PC-3 (cell line): ENCODE data around the gene RYK.

ENCODE experiments used
- EZH2 ChIP-seq: fragments of 300-600 bp; sonication (generic); IDR thresholded peaks from one replicate; pipeline ENCODE4 v1.6.1; 2017; ENCODE audit warnings: antibody characterized with exemption, mild to moderate bottlenecking, low read length; ENCODE audit not compliant: unreplicated experiment
- EZH2phosphoT487 ChIP-seq: fragments of 300-600 bp; sonication (generic); IDR thresholded peaks from 2 replicates; pipeline ENCODE4 v1.6.1; 2018; ENCODE audit warnings: mild to moderate bottlenecking, antibody characterized with exemption, low read length, borderline replicate concordance
- TF ChIP-seq, protein P1 (sequence below): fragments of 300-600 bp; sonication (generic); conservative IDR thresholded peaks from 2 replicates; pipeline ENCODE4 v1.5.1; 2017; ENCODE audit warnings: antibody characterized with exemption, low read depth, mild to moderate bottlenecking, low read length

- TF ChIP-seq, protein P1, sequence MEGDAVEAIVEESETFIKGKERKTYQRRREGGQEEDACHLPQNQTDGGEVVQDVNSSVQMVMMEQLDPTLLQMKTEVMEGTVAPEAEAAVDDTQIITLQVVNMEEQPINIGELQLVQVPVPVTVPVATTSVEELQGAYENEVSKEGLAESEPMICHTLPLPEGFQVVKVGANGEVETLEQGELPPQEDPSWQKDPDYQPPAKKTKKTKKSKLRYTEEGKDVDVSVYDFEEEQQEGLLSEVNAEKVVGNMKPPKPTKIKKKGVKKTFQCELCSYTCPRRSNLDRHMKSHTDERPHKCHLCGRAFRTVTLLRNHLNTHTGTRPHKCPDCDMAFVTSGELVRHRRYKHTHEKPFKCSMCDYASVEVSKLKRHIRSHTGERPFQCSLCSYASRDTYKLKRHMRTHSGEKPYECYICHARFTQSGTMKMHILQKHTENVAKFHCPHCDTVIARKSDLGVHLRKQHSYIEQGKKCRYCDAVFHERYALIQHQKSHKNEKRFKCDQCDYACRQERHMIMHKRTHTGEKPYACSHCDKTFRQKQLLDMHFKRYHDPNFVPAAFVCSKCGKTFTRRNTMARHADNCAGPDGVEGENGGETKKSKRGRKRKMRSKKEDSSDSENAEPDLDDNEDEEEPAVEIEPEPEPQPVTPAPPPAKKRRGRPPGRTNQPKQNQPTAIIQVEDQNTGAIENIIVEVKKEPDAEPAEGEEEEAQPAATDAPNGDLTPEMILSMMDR = no peak
- TF ChIP-seq EZH2phosphoT487 (no peak), EZH2 (no peak)
Observed at GRCh38 chr3:134228479-134228878, 22.2 kb downstream of the RYK start.
